AG10803 (cell line): ENCODE measurements around the gene C19orf25.

ENCODE experiments used
- DNase-seq: peaks from one replicate; pipeline ENCODE4 v3.0.0; 2010; ENCODE audit warnings: low read depth
- H3K4me3 ChIP-seq: 2 replicates; pipeline ENCODE4 v1.5.1; 2011; ENCODE audit warnings: mild to moderate bottlenecking, low read length, control low read depth
- CTCF ChIP-seq: conservative IDR thresholded peaks from 2 replicates; pipeline ENCODE4 v1.5.1; 2011; ENCODE audit warnings: mild to moderate bottlenecking, low read length, control low read depth, inconsistent platforms

The C19orf25 gene

DNA sequence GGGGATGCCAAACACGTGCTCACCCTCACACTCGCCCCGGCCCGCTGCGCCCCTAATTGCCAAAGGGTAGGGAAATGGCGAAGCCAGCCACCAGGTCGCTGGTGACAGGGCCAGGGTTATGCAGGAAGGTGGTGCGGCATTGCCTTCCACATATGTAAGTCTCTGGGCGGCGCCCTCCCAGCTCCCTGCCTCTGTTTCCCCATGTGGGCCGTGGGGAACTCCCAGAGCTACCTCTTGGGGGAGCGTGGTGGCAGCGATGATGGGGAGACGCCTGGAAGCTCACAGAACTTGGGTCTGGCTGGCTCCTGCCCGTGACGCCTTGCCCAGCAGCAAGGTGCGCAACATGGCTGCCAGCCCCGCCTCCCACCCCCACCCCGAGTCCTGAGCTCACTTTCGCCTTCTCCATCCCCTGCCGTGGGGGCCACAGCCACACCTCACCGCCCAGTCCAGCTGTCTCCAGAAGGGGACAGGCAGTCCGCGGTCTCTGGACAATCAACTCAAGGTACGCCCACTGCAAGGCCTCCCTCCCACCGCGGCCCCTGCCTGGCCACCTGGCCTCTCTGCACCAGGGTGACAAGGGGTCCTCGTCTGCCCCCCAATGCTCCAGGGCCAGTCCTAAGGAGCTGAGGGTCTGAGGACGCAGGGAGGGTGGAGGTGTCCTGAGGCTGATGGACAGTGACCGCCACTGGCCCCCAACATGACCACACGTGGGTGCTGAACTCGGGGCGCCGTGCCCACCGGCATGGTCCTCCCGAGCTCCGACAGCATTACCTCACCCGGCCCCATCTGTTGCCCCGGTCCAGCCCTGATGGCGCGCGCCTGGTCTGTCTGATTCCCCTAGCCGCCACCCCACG, 6.6 kb downstream of the C19orf25 start:
- no peak overlapping the region for H3K4me3 ChIP-seq
- no peak for TF ChIP-seq CTCF
- no peak for DNase-seq

- no peak for DNase-seq
- TF ChIP-seq CTCF = peak; percentile 25
- H3K4me3 ChIP-seq = no peak overlapping the region
Measured at GRCh38 chr19:1471515-1472160, 7.4 kb downstream of the C19orf25 start.

DNA sequence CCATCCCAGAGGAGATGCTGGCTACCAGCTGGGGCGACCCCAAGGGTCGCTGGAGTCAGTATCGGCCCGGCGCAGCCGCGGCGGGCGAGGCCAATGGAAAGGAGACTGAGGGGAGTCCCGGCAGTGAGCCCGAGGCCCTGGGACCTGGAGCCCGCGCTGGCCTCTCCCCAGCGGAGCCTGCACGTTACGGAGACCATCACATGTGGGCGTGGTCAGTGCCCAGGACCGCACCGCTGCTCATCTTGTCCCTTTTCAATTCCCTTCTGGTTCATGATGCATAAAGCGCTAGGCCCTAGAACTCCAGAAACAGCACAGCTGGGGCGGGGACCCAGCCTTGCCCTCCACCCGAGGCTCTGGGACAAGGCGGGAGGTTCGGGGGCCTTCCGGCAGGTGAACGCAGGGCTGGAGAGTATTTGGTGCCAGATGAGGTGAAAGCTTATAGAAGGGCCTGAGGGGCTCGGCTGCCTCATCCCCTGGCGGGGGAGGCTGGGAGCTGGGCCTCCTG, 8.0 kb downstream of the C19orf25 start:
- no peak for TF ChIP-seq CTCF
- peak overlapping the region; percentile 44 for H3K4me3 ChIP-seq
- no peak for DNase-seq

- H3K4me3 ChIP-seq = peak overlapping the region; percentile 44
- peak; percentile 26 for DNase-seq
- no peak for TF ChIP-seq CTCF
Measured at GRCh38 chr19:1470305-1471009, 8.6 kb downstream of the C19orf25 start.

GRCh38 chr19:1470055-1470304, 9.0 kb downstream of the C19orf25 start:
- peak overlapping the region; percentile 44 for H3K4me3 ChIP-seq
- no peak for DNase-seq
- TF ChIP-seq CTCF = no peak

DNA sequence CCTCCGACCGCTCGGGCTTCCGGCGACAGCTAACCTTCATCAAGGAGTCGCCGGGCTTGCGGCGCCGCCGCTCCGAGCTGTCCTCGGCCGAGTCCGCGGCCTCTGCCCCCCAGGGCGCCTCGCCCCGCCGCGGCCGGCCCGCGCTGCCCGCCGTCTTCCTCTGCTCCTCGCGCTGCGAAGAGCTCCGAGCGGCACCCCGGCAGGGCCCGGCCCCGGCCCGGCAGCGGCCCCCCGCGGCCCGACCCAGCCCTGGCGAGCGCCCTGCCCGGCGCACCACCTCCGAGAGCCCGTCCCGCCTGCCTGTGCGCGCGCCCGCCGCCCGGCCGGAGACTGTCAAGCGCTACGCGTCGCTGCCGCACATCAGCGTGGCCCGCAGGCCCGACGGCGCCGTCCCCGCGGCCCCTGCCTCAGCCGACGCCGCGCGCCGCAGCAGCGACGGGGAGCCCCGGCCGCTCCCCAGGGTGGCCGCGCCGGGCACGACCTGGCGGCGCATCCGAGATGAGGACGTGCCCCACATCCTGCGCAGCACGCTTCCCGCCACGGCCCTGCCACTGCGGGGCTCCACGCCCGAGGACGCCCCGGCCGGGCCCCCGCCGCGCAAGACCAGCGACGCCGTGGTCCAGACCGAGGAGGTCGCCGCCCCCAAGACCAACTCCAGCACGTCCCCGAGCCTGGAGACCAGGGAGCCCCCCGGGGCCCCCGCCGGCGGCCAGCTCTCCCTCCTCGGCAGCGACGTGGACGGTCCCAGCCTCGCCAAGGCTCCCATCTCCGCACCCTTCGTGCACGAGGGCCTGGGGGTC, 9.6 kb downstream of the C19orf25 start:
- H3K4me3 ChIP-seq = peak overlapping the region; percentile 44; the same call in 1 of the 2 replicates
- no peak for DNase-seq
- no peak for TF ChIP-seq CTCF
